ENCODE measurements around the gene ST3GAL2. TPM values are rescaled to one million over a fixed set of nuclear protein-coding genes. Genes with fewer than 3 reads are reported as not detected.
"Not testable (repeated sequence)": the region's sequence is repeated elsewhere in the genome, so short reads cannot be mapped to it uniquely, and the experiment has no call there.

The ST3GAL2 gene
- total and polyA plus RNA-seq, 2 donors (not counting 3 experiments of a cell fraction or from before 2014, with no cell fraction given), result 23.0 to 50.4 TPM

GRCh38 chr16:70410734-70411133 is 28.2 kb downstream of the ST3GAL2 start:
- no peak for TF ChIP-seq FOS (IDR thresholded peaks at IDR 0.05; ENCODE audit: borderline replicate concordance, insufficient read depth, low read length)
- no peak overlapping the region for H3K27ac ChIP-seq (ENCODE audit: insufficient read depth, low read depth, low read length)
- H3K79me2 ChIP-seq (ENCODE audit: control insufficient read depth, insufficient read depth, low read length), result peaks cover 7% of the 10 kb centered on the region
- no peak overlapping the region for H2AFZ ChIP-seq (ENCODE audit: low read depth, low read length)
- no peak overlapping the region for H3K9ac ChIP-seq (replicated peaks; ENCODE audit: extremely low read depth, insufficient read depth, low read length)
- no peaks in the 10 kb centered on the region for H3K4me1 ChIP-seq (ENCODE audit: control insufficient read depth, extremely low read depth, insufficient read depth, low read length)
- no peak for FAIRE-seq
- no peak overlapping the region for H3K4me3 ChIP-seq (replicated peaks in 1 of 3; ENCODE audit: insufficient read depth in 1 of 3, low read depth in 1 of 3, low read length in 3 of 3)
- H3K36me3 ChIP-seq (ENCODE audit: control insufficient read depth in 2 of 2, extremely low read depth in 1 of 2, insufficient read depth in 2 of 2, low read length in 2 of 2), result peaks cover 0 to 4% of the 10 kb centered on the region in 2 experiments
- DNase-seq (ENCODE audit: low read depth, low spot score), result no peak
- H4K20me1 ChIP-seq (replicated peaks; ENCODE audit: control insufficient read depth, extremely low read depth, insufficient read depth, low read length), result no peaks in the 10 kb centered on the region
- no peaks in the 10 kb centered on the region for H3K9me1 ChIP-seq (replicated peaks; ENCODE audit: control insufficient read depth, extremely low read depth, insufficient read depth, low read length)
- dilution Hi-C loops (cut with MboI; ENCODE audit: extremely low pct_ligation_motif_present, low sequenced_read_pairs) (no loop called here), intact Hi-C loops (cut with micrococcal nuclease) (no loop called here)
- POLR2A ChIA-PET, result no interaction called here
- H3K4me2 ChIP-seq (ENCODE audit: insufficient read depth, low read length), result no peak overlapping the region
- H3K27me3 ChIP-seq (ENCODE audit: control insufficient read depth in 2 of 2, insufficient read depth in 2 of 2, low read length in 2 of 2), result no peaks in the 10 kb centered on the region
- H3K9me3 ChIP-seq (replicated peaks; ENCODE audit: control insufficient read depth, insufficient read depth, low read length), result no peaks in the 10 kb centered on the region
- CTCF ChIA-PET, result interaction anchor here (0.7 to 1.7 kb wide), 2 partner anchors 8 to 11 kb away, joined by 3 to 4 read pairs; no protein-coding TSS in a partner anchor
- no TSS peak for BruUV-seq (replicated peaks)

GRCh38 chr16:70407811-70408274 is 31.1 kb downstream of the ST3GAL2 start:
- Histone ChIP-seq H4K20me1 (replicated peaks; ENCODE audit: control insufficient read depth, extremely low read depth, insufficient read depth, low read length) (no peaks in the 10 kb centered on the region), H3K79me2 (ENCODE audit: control insufficient read depth, insufficient read depth, low read length) (peaks cover 12% of the 10 kb centered on the region), H3K4me3 (replicated peaks in 1 of 3; ENCODE audit: insufficient read depth in 1 of 3, low read depth in 1 of 3, low read length in 3 of 3) (no peak overlapping the region), H3K9me1 (replicated peaks; ENCODE audit: control insufficient read depth, extremely low read depth, insufficient read depth, low read length) (no peaks in the 10 kb centered on the region), H3K4me2 (ENCODE audit: insufficient read depth, low read length) (no peak overlapping the region), H3K9ac (replicated peaks; ENCODE audit: extremely low read depth, insufficient read depth, low read length) (no peak overlapping the region), H3K36me3 (ENCODE audit: control insufficient read depth in 2 of 2, extremely low read depth in 1 of 2, insufficient read depth in 2 of 2, low read length in 2 of 2) (peaks cover 0 to 4% of the 10 kb centered on the region in 2 experiments), H3K27ac (ENCODE audit: insufficient read depth, low read depth, low read length) (no peak overlapping the region), H3K4me1 (ENCODE audit: control insufficient read depth, extremely low read depth, insufficient read depth, low read length) (peaks cover 10% of the 10 kb centered on the region), H2AFZ (ENCODE audit: low read depth, low read length) (no peak overlapping the region), H3K27me3 (ENCODE audit: control insufficient read depth in 2 of 2, insufficient read depth in 2 of 2, low read length in 2 of 2) (no peaks in the 10 kb centered on the region), H3K9me3 (replicated peaks; ENCODE audit: control insufficient read depth, insufficient read depth, low read length) (no peaks in the 10 kb centered on the region)
- BruUV-seq (replicated peaks), result no TSS peak
- CTCF ChIA-PET, result interaction anchor here (0.5 to 1.7 kb wide), 2 partner anchors 12 to 14 kb away, joined by 3 to 4 read pairs; no protein-coding TSS in a partner anchor
- intact Hi-C loops (cut with micrococcal nuclease), result no loop called here
- dilution Hi-C loops (cut with MboI; ENCODE audit: extremely low pct_ligation_motif_present, low sequenced_read_pairs), result no loop called here
- FAIRE-seq, result no peak
- TF ChIP-seq MYC (IDR thresholded peaks at IDR 0.05; ENCODE audit: low read depth, low read length) (no peak), POLR2A (IDR thresholded peaks at IDR 0.05; ENCODE audit: low read depth, low read length) (no peak), POLR2AphosphoS5 (IDR thresholded peaks at IDR 0.05; ENCODE audit: insufficient read depth, low read depth, low read length) (no peak), FOS (IDR thresholded peaks at IDR 0.05; ENCODE audit: borderline replicate concordance, insufficient read depth, low read length) (no peak), JUN (IDR thresholded peaks at IDR 0.05; ENCODE audit: borderline replicate concordance, insufficient read depth, insufficient read length, low read depth) (no peak), MAX (IDR thresholded peaks at IDR 0.05; ENCODE audit: insufficient read depth, insufficient read length) (no peak), EZH2 (IDR thresholded peaks at IDR 0.05; ENCODE audit: borderline replicate concordance, low read depth, low read length, severe bottlenecking) (no peak), GATA2 (IDR thresholded peaks at IDR 0.05; ENCODE audit: insufficient read depth, insufficient read length, low read depth, low read length) (no peak), CTCF (IDR thresholded peaks at IDR 0.05; ENCODE audit: extremely low read depth in 1 of 2, insufficient read depth in 1 of 2, low read depth in 1 of 2, low read length in 2 of 2) (no peak)
- POLR2A ChIA-PET, result no interaction called here
- DNase-seq (ENCODE audit: low read depth, low spot score), result no peak

- H3K36me3 ChIP-seq (ENCODE audit: control insufficient read depth in 2 of 2, extremely low read depth in 1 of 2, insufficient read depth in 2 of 2, low read length in 2 of 2); H3K4me3 ChIP-seq (replicated peaks in 1 of 3; ENCODE audit: insufficient read depth in 1 of 3, low read depth in 1 of 3, low read length in 3 of 3); H3K4me2 ChIP-seq (ENCODE audit: insufficient read depth, low read length); dilution Hi-C loops (cut with MboI; ENCODE audit: extremely low pct_ligation_motif_present, low sequenced_read_pairs); H3K9me1 ChIP-seq (replicated peaks; ENCODE audit: control insufficient read depth, extremely low read depth, insufficient read depth, low read length); DNase-seq (ENCODE audit: low read depth, low spot score); intact Hi-C loops (cut with micrococcal nuclease); H3K27ac ChIP-seq (ENCODE audit: insufficient read depth, low read depth, low read length); POLR2A ChIA-PET; H3K9me3 ChIP-seq (replicated peaks; ENCODE audit: control insufficient read depth, insufficient read depth, low read length); H4K20me1 ChIP-seq (replicated peaks; ENCODE audit: control insufficient read depth, extremely low read depth, insufficient read depth, low read length); FAIRE-seq; BruUV-seq (replicated peaks); H3K9ac ChIP-seq (replicated peaks; ENCODE audit: extremely low read depth, insufficient read depth, low read length); H2AFZ ChIP-seq (ENCODE audit: low read depth, low read length); H3K27me3 ChIP-seq (ENCODE audit: control insufficient read depth in 2 of 2, insufficient read depth in 2 of 2, low read length in 2 of 2): not testable (repeated sequence)
- Histone ChIP-seq H3K4me1 (ENCODE audit: control insufficient read depth, extremely low read depth, insufficient read depth, low read length) (peaks cover 10% of the 10 kb centered on the region), H3K79me2 (ENCODE audit: control insufficient read depth, insufficient read depth, low read length) (peaks cover 15% of the 10 kb centered on the region)
- CTCF ChIA-PET, result interaction anchor here (1.0 to 1.7 kb wide), 4 partner anchors 12 to 19 kb away, joined by 3 to 4 read pairs (median 4); no protein-coding TSS in a partner anchor
These were observed 32.8 kb downstream of the ST3GAL2 start for GRCh38 chr16:70406104-70406503.

All from endothelial cell of umbilical vein (primary cell).